NK-92 (cell line): Measurements from ENCODE around the gene TM2D3.
"Not testable (repeated sequence)": the region's sequence is repeated elsewhere in the genome, so short reads cannot be mapped to it uniquely, and the experiment has no call there.

ENCODE experiments used
- DNase-seq: peaks from one replicate; lab custom pipeline; 2025; ENCODE audit not compliant: unreplicated experiment; lab: John Stamatoyannopoulos, UW

TM2D3 gene

GRCh38 chr15:101657968-101658784 is 6.0 kb upstream of the TM2D3 start:
- no peak for DNase-seq

- DNase-seq = no peak
Measured at GRCh38 chr15:101657171-101657570, 5.0 kb upstream of the TM2D3 start.

DNA sequence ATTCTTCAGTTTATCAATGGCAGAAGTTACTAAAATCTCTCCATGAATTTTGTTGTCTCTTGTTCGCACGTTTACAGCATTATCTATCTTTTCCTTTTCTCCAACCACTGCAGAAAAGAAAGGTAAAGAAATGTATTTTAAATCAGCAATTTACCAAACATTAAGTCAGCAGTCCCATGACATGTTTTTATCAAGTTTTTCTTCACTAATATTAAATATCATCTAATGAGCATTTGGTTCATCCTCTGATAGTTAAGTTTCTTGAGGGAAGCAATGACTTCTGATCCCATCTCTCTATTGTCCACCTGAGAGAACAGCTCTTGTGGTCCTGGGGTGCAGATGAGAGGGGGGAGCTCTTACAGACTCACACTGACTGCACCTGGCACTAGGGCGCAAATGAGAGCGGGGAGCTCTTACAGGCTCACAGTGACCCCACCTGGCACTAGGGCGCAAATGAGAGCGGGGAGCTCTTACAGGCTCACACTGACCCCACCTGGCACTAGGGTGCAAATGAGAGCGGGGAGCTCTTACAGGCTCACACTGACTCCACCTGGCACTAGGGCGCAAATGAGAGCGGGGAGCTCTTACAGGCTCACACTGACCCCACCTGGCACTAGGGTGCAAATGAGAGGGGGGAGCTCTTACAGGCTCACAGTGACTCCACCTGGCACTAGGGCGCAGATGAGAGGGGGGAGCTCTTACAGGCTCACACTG is 2.6 kb upstream of the TM2D3 start:
- DNase-seq = not testable (repeated sequence)

DNA sequence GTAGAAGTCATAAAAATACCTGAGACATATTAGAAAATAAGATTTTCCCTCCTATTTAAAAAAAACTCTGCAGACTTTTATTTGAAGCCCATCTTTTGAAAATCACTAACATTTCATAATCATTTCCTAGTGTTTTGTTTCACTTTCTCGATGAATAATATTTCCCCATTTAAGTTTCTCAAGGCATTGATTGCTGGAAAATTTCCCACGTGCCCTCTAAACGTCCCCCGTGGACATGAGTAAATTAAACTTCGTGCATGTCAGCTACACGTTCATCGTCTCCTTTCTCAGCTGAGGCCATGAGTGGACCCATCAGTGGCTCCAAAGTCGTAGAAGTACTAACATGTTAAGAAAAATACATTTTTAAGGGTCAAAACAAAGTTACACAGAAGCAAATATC is 2.0 kb upstream of the TM2D3 start:
- DNase-seq = no peak

GRCh38 chr15:101652786-101653430 is 727 bp upstream of the TM2D3 start:
- no peak for DNase-seq

DNA sequence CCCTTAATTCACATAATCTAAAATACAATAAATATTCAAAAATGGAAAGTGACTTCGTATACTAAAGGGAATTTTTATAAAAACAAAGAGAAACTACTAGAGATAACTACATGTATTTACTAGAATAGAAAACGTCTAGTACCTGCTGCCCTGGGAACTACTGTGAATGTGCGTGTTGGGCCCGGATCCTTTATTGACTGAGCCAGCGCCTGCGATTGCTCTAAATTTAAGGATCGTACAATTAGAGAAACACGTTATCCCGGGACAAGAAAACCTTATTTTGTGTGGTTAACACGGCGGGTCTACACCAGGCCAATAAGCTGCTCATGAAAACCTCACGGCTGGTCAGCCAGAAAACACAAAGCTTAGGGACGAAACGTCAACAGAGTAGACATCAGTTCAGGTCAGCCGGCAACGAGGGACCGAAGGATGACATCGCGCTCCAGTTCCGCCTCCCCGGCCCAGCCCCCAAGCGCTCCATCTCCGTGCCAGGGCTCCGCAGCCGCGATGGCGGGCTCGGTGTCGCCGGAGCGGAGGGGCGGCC is 555 bp downstream of the TM2D3 start:
- no peak for DNase-seq

DNA sequence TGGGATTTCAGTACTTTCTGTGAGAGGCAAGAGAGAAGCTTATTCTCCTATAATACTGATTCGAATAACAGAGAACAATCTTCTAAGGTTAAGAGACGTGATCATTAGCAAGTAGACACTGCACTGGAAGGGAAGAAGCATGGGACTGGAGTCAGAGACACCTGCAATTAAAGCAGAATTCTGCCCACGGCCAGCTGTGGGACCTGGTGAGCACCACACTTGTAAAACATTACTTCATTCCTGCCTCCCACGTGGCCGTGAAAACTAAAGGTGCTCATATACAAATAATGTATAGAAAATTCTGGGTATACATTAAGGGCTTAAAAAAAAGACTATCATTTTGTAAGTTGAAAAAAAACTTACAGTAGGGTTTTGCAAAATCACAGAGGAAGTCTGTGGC is 2.0 kb downstream of the TM2D3 start:
- no peak for DNase-seq

DNA sequence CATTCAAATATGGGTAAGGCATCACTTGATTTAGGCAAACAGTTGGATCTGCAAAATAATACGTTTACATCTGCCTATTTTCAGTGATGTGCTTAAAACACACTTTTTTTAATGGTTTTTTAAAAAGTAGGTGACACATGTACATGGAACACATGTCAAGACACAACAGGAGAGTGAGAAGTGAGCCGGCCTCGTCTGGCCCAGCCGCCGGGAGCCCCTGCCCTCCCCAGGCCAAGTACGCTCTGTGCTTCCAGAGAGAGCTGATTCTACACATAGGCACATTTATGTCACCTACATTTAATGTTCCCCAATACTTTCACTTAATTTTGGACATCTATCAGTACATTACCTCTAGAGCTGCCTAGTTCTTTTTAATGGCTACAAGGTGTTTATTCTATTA is 3.8 kb downstream of the TM2D3 start:
- no peak for DNase-seq

- no peak for DNase-seq
Measured at GRCh38 chr15:101647251-101647650, 4.9 kb downstream of the TM2D3 start.

GRCh38 chr15:101646672-101647071 is 5.5 kb downstream of the TM2D3 start:
- DNase-seq = no peak

GRCh38 chr15:101642361-101642760 is 9.8 kb downstream of the TM2D3 start:
- DNase-seq = no peak

GRCh38 chr15:101641894-101642293 is 10.3 kb downstream of the TM2D3 start:
- DNase-seq = no peak

- no peak for DNase-seq
Measured at GRCh38 chr15:101641129-101641764, 10.9 kb downstream of the TM2D3 start.

DNA sequence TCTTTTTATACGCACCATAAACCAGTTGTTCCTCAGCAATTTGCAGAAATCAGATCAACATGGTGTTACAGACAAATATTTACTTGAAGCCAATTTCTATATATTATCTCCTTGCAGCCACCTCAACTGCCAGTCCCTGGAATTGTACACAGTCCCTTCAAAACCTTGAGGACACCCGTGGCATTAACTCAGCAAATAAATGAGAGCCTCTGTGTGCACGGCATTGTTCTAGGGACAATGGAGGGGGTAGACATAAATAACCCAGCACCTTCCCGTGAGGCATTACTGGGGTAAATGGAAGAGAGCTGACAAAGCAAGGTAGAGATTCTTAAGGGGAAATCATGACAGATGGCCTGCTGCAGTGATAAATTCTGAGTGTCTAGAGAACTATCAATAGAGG is 12.5 kb downstream of the TM2D3 start:
- no peak for DNase-seq

GRCh38 chr15:101637919-101638318 is 14.3 kb downstream of the TM2D3 start:
- DNase-seq = no peak

- no peak for DNase-seq
Measured at GRCh38 chr15:101637516-101637915, 14.7 kb downstream of the TM2D3 start.

GRCh38 chr15:101637038-101637437 is 15.1 kb downstream of the TM2D3 start:
- DNase-seq = no peak

DNA sequence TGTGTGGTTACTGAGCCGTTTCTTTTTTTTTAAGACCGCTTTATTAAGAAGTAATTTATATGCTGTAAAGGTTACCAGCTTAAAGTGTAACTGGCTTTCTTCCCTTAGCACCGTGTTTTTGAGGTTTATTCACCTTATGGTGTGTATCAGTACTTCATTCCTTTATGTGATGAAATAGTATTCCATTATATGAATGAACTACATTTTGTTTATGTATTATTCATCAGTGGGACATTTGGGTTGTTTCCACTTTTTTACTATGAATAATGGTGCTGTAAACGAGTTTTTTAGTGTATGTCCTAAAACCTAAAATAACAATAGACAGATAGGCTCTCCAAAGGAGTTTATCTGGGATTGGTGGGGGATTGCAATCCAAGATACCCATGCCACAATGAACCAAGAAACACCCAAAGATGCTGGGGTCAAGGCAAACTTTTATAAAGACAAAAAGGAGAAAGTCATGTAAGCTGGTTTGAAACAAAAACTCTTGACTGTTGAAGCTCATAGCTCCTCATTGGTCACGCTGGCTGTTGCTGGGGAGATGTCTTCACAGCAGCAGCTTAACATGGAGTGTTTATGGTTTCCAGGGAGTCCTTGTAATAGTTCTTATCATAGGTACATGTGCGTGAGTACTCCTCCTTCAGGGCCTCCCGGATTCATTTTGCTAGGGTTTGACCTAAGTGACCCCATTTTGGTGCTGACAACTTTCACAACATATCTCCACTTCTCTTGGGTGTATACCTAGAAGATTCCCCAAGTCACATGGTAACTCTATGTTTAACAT is 16.0 kb downstream of the TM2D3 start:
- no peak for DNase-seq

GRCh38 chr15:101633356-101633755 is 18.8 kb downstream of the TM2D3 start:
- DNase-seq = no peak

GRCh38 chr15:101626729-101627128 is 25.5 kb downstream of the TM2D3 start:
- not testable (repeated sequence) for DNase-seq
